Measurements from ENCODE around the gene SLC35B4. TPM values are rescaled to one million over a fixed set of nuclear protein-coding genes. Genes with fewer than 3 reads are reported as not detected.

The SLC35B4 gene
- total RNA-seq, 1 donor from 2014 or later: 23.2 TPM

- Histone ChIP-seq H3K36me3 (ENCODE audit: insufficient read depth, low read length) (no peaks in the 10 kb centered on the region), H3K9me3 (ENCODE audit: insufficient read depth, low read depth, low read length) (no peaks in the 10 kb centered on the region), H3K4me1 (ENCODE audit: insufficient read depth, low read length) (no peaks in the 10 kb centered on the region), H3K4me3 (ENCODE audit: insufficient read depth, low read depth, low read length) (no peak overlapping the region), H3K4me2 (ENCODE audit: low read length) (no peak overlapping the region), H4K20me1 (ENCODE audit: insufficient read depth, low read length) (no peaks in the 10 kb centered on the region), H3K79me2 (ENCODE audit: insufficient read depth, low read length) (no peaks in the 10 kb centered on the region), H3K9ac (ENCODE audit: low read length) (no peak overlapping the region), H3K27ac (ENCODE audit: low read depth, low read length) (no peak overlapping the region), H3K27me3 (ENCODE audit: insufficient read depth, low read length) (no peaks in the 10 kb centered on the region), H2AFZ (ENCODE audit: low read depth, low read length) (no peak overlapping the region)
- FAIRE-seq (no peak), DNase-seq (ENCODE audit: low read depth) (no peak)
- no peaks in the 10 kb centered on the region for H3K4me1 Mint-ChIP-seq (ENCODE audit: low read depth, unreplicated experiment)
- TF ChIP-seq EZH2 (IDR thresholded peaks at IDR 0.05; ENCODE audit: insufficient read depth, low read length) (no peak), CTCF (IDR thresholded peaks at IDR 0.05; ENCODE audit: insufficient read depth, low read depth, low read length) (no peak)
- no peak overlapping the region for H3K27ac Mint-ChIP-seq (ENCODE audit: unreplicated experiment)
- H3K36me3 Mint-ChIP-seq (ENCODE audit: low read depth, unreplicated experiment): no peaks in the 10 kb centered on the region
- no peaks in the 10 kb centered on the region for H3K27me3 Mint-ChIP-seq (ENCODE audit: low read depth, unreplicated experiment)
- H3K4me3 Mint-ChIP-seq (ENCODE audit: unreplicated experiment): no peak overlapping the region
- H3K9me3 Mint-ChIP-seq (ENCODE audit: unreplicated experiment): peaks cover 1% of the 10 kb centered on the region
Measured at GRCh38 chr7:134248196-134248595, 68.5 kb downstream of the SLC35B4 start.

DNA sequence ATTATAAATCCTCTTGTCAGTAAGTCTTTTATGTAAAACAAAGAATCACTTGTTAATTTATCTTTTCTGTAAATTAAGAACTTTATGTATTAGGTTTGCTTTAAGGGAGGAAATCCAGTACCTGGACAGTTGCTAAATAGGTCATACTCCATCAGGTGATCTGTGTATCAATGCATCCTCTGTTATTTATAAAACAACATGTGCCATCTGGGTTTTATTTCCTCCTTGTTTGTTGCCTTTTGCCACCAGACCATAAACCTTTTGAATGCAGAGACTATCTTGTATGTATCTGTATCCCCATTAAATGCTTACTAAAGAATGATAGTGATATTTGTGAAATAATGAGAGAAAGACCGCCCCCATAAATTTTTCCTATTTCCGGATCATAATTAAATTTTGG, 70.0 kb downstream of the SLC35B4 start:
- Histone ChIP-seq H3K4me1 (ENCODE audit: insufficient read depth, low read length) (no peaks in the 10 kb centered on the region), H3K4me2 (ENCODE audit: low read length) (no peak overlapping the region), H4K20me1 (ENCODE audit: insufficient read depth, low read length) (no peaks in the 10 kb centered on the region), H3K27me3 (ENCODE audit: insufficient read depth, low read length) (no peaks in the 10 kb centered on the region), H3K9me3 (ENCODE audit: insufficient read depth, low read depth, low read length) (no peaks in the 10 kb centered on the region), H3K36me3 (ENCODE audit: insufficient read depth, low read length) (no peaks in the 10 kb centered on the region), H2AFZ (ENCODE audit: low read depth, low read length) (no peak overlapping the region), H3K9ac (ENCODE audit: low read length) (no peak overlapping the region), H3K4me3 (ENCODE audit: insufficient read depth, low read depth, low read length) (no peak overlapping the region), H3K79me2 (ENCODE audit: insufficient read depth, low read length) (no peaks in the 10 kb centered on the region), H3K27ac (ENCODE audit: low read depth, low read length) (no peak overlapping the region)
- DNase-seq (ENCODE audit: low read depth) (no peak), FAIRE-seq (no peak)
- H3K36me3 Mint-ChIP-seq (ENCODE audit: low read depth, unreplicated experiment): no peaks in the 10 kb centered on the region
- TF ChIP-seq EZH2 (IDR thresholded peaks at IDR 0.05; ENCODE audit: insufficient read depth, low read length) (no peak), CTCF (IDR thresholded peaks at IDR 0.05; ENCODE audit: insufficient read depth, low read depth, low read length) (no peak)
- H3K4me3 Mint-ChIP-seq (ENCODE audit: unreplicated experiment): no peak overlapping the region
- no peaks in the 10 kb centered on the region for H3K4me1 Mint-ChIP-seq (ENCODE audit: low read depth, unreplicated experiment)
- H3K27ac Mint-ChIP-seq (ENCODE audit: unreplicated experiment): no peak overlapping the region
- peaks cover 2% of the 10 kb centered on the region for H3K27me3 Mint-ChIP-seq (ENCODE audit: low read depth, unreplicated experiment)
- H3K9me3 Mint-ChIP-seq (ENCODE audit: unreplicated experiment): peaks cover 5% of the 10 kb centered on the region

DNA sequence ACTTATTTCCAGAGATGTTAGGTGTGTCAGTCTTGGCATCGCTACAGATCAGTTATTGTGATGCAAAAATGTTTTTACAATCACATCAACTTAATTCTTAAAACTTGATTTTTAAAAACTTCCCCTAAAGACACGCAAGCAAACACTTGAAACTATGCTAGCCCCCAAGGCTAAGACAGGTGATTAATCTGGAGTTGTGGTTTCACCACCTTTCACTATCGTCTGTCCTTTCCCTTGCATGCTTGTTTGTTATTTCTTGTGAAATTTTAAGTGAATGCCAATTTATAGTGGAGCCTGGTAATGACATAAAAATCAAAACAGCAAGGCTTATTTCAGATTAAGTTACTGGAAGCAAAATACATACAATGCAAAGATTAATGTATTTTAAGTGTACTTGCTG, 70.4 kb downstream of the SLC35B4 start:
- no peaks in the 10 kb centered on the region for H3K79me2 ChIP-seq (ENCODE audit: insufficient read depth, low read length)
- Mint-ChIP-seq H3K27me3 (ENCODE audit: low read depth, unreplicated experiment) (peaks cover 6% of the 10 kb centered on the region), H3K27ac (ENCODE audit: unreplicated experiment) (no peak overlapping the region)

More for the DNA sequence above, 70.4 kb downstream of the SLC35B4 start:
- Histone ChIP-seq H3K9me3 (ENCODE audit: insufficient read depth, low read depth, low read length) (no peaks in the 10 kb centered on the region), H2AFZ (ENCODE audit: low read depth, low read length) (no peak overlapping the region), H3K4me3 (ENCODE audit: insufficient read depth, low read depth, low read length) (no peak overlapping the region), H3K4me2 (ENCODE audit: low read length) (no peak overlapping the region), H3K27me3 (ENCODE audit: insufficient read depth, low read length) (no peaks in the 10 kb centered on the region), H4K20me1 (ENCODE audit: insufficient read depth, low read length) (no peaks in the 10 kb centered on the region), H3K27ac (ENCODE audit: low read depth, low read length) (no peak overlapping the region), H3K9ac (ENCODE audit: low read length) (no peak overlapping the region), H3K4me1 (ENCODE audit: insufficient read depth, low read length) (no peaks in the 10 kb centered on the region), H3K36me3 (ENCODE audit: insufficient read depth, low read length) (no peaks in the 10 kb centered on the region)
- Mint-ChIP-seq H3K36me3 (ENCODE audit: low read depth, unreplicated experiment) (no peaks in the 10 kb centered on the region), H3K4me3 (ENCODE audit: unreplicated experiment) (no peak overlapping the region), H3K4me1 (ENCODE audit: low read depth, unreplicated experiment) (no peaks in the 10 kb centered on the region), H3K9me3 (ENCODE audit: unreplicated experiment) (peaks cover 9% of the 10 kb centered on the region)
- FAIRE-seq: no peak
- TF ChIP-seq CTCF (IDR thresholded peaks at IDR 0.05; ENCODE audit: insufficient read depth, low read depth, low read length): no peak
- TF ChIP-seq EZH2 (IDR thresholded peaks at IDR 0.05; ENCODE audit: insufficient read depth, low read length): no peak
- DNase-seq (ENCODE audit: low read depth): no peak

Data from astrocyte (in vitro differentiated cells and primary cell).